ENCODE measurements around the gene FRMD3.

DNA sequence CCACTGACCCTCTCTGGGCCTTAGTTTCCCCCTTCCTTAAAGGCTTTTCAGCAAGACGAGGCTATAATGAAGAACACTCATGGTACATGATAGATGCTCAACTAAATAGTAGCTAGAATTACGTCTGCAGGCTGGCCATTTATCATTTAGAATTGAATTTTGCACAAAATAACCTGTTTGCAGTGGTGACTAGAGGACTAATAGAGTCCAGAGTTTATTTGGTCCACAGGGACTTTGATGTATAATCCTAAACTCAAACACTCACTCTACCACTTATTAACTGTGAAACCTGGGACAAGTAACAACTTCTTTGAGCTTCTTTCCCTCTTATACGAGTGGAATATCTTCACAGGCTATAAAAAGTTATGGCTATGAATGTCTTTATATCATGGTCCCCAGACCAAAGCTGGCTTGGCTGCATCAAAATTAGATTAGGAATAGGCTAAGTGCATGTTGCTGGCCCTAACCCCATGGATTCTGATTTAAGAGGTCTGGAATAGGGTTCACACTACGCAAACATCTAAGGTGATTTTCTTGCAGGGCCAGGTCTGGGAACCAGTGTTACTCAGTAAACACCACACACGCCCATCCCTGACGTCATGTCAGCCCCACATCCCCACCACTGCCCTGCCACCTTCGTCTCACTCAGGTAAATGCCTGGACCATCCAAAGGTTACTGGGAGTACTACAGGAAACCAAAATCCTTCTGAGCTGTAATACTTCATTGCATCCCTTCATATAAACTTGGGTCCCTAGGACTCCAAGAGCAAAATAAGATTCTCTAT is 150.6 kb downstream of the FRMD3 start:
- TF ChIP-seq, protein P1, sequence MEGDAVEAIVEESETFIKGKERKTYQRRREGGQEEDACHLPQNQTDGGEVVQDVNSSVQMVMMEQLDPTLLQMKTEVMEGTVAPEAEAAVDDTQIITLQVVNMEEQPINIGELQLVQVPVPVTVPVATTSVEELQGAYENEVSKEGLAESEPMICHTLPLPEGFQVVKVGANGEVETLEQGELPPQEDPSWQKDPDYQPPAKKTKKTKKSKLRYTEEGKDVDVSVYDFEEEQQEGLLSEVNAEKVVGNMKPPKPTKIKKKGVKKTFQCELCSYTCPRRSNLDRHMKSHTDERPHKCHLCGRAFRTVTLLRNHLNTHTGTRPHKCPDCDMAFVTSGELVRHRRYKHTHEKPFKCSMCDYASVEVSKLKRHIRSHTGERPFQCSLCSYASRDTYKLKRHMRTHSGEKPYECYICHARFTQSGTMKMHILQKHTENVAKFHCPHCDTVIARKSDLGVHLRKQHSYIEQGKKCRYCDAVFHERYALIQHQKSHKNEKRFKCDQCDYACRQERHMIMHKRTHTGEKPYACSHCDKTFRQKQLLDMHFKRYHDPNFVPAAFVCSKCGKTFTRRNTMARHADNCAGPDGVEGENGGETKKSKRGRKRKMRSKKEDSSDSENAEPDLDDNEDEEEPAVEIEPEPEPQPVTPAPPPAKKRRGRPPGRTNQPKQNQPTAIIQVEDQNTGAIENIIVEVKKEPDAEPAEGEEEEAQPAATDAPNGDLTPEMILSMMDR (conservative IDR thresholded peaks at IDR 0.05; ENCODE audit: low read depth, low read length), result no peak
- no peak for TF ChIP-seq EZH2 (IDR thresholded peaks at IDR 0.05; ENCODE audit: low read length, unreplicated experiment)
